Skin of body (tissue), 2 donors: ENCODE data around the gene SPHKAP. TPM values are rescaled to one million over a fixed set of nuclear protein-coding genes. Genes with fewer than 3 reads are reported as not detected.
"Not testable (repeated sequence)": the region's sequence is repeated elsewhere in the genome, so short reads cannot be mapped to it uniquely, and the experiment has no call there.

ENCODE experiments used
- DNase-seq: peaks from one replicate; lab custom pipeline; 2025; lab: John Stamatoyannopoulos, UW
- total RNA-seq: library from RNA; depleted of rRNA; stranded (reverse); fragments of >200 nt; gene quantifications from one replicate; pipeline ENCODE4 v1.2.3, GENCODE V29; 2014

Gene SPHKAP
- total RNA-seq, 1 donor from 2014 or later = 2.3 TPM

GRCh38 chr2:228104215-228104614 is 77.3 kb downstream of the SPHKAP start:
- no peak for DNase-seq

GRCh38 chr2:228103379-228103778 is 78.1 kb downstream of the SPHKAP start:
- no peak for DNase-seq

- no peak for DNase-seq
Measured at GRCh38 chr2:228102949-228103348, 78.5 kb downstream of the SPHKAP start.

GRCh38 chr2:228094377-228094921 is 87.0 kb downstream of the SPHKAP start:
- DNase-seq = no peak

- DNase-seq = no peak
Measured at GRCh38 chr2:228092056-228092455, 89.4 kb downstream of the SPHKAP start.

GRCh38 chr2:228086561-228086960 is 94.9 kb downstream of the SPHKAP start:
- DNase-seq = no peak

GRCh38 chr2:228084717-228085116 is 96.8 kb downstream of the SPHKAP start:
- no peak for DNase-seq

GRCh38 chr2:228083131-228083530 is 98.4 kb downstream of the SPHKAP start:
- DNase-seq = no peak

- DNase-seq = no peak
Measured at GRCh38 chr2:228082571-228082970, 98.9 kb downstream of the SPHKAP start.

GRCh38 chr2:228079194-228079593 is 102.3 kb downstream of the SPHKAP start:
- no peak for DNase-seq

GRCh38 chr2:228076695-228077094 is 104.8 kb downstream of the SPHKAP start:
- not testable (repeated sequence) for DNase-seq

- no peak for DNase-seq
Measured at GRCh38 chr2:228072669-228073068, 108.8 kb downstream of the SPHKAP start.

- no peak for DNase-seq
Measured at GRCh38 chr2:228067309-228067708, 114.2 kb downstream of the SPHKAP start.

GRCh38 chr2:228066126-228066798 is 115.2 kb downstream of the SPHKAP start:
- no peak for DNase-seq

- no peak for DNase-seq
Measured at GRCh38 chr2:228065686-228066085, 115.8 kb downstream of the SPHKAP start.

- DNase-seq = no peak
Measured at GRCh38 chr2:228064796-228065315, 116.6 kb downstream of the SPHKAP start.

- DNase-seq = no peak
Measured at GRCh38 chr2:228064024-228064423, 117.5 kb downstream of the SPHKAP start.

- DNase-seq = no peak
Measured at GRCh38 chr2:228063558-228063957, 117.9 kb downstream of the SPHKAP start.

GRCh38 chr2:228059735-228060134 is 121.8 kb downstream of the SPHKAP start:
- no peak for DNase-seq

- DNase-seq = no peak
Measured at GRCh38 chr2:228056293-228057097, 125.0 kb downstream of the SPHKAP start.

GRCh38 chr2:228048838-228049490 is 132.5 kb downstream of the SPHKAP start:
- no peak for DNase-seq

GRCh38 chr2:228040995-228041394 is 140.5 kb downstream of the SPHKAP start:
- no peak for DNase-seq
